Large intestine (tissue), 3 donors: ENCODE data around the gene ECM2. TPM values are rescaled to one million over a fixed set of nuclear protein-coding genes. Genes with fewer than 3 reads are reported as not detected.

Experiments used
- DNase-seq, 2 donors: peaks; one replicate each; pipeline versions ENCODE4 v3.0.0 to v3.0.0-alpha.2; 2013
- H3K27ac ChIP-seq: one replicate; pipeline ENCODE4 v1.5.1; 2013; ENCODE audit warnings: low read length
- H3K27me3 ChIP-seq: 2 replicates; pipeline ENCODE4 v1.6.1; 2013; ENCODE audit warnings: low read length; ENCODE audit not compliant: control insufficient read depth, insufficient read depth
- H3K36me3 ChIP-seq: 2 replicates; pipeline ENCODE4 v1.6.1; 2013; ENCODE audit warnings: low read length; ENCODE audit not compliant: control insufficient read depth, insufficient read depth
- H3K4me1 ChIP-seq: one replicate; pipeline ENCODE4 v1.6.1; 2013; ENCODE audit warnings: low read length; ENCODE audit not compliant: control insufficient read depth, insufficient read depth
- H3K4me3 ChIP-seq: one replicate; pipeline ENCODE4 v1.5.1; 2013; ENCODE audit warnings: low read length
- H3K9me3 ChIP-seq: one replicate; pipeline ENCODE4 v1.6.1; 2013; ENCODE audit warnings: mild to moderate bottlenecking, low read depth, low read length, moderate library complexity; ENCODE audit not compliant: control insufficient read depth
- WGBS: methylation state at CpG from one replicate; pipeline ENCODE4 v1.1.5; 2013; ENCODE audit warnings: low lambda C conversion rate; ENCODE audit not compliant: insufficient coverage; 5-methylcytosine and 5-hydroxymethylcytosine counted together
- polyA plus RNA-seq: library from polyadenylated mRNA; unstranded; fragments of 120-200 nt; gene quantifications from one replicate; pipeline ENCODE4 v1.2.1, GENCODE V29; 2013

The ECM2 gene
- polyA plus RNA-seq, 1 donor, result 9.8 TPM

GRCh38 chr9:92484563-92484962, 51.2 kb downstream of the ECM2 start:
- WGBS, result no CpG with 5 or more reads among the region's 3 CpGs
- no peaks in the 10 kb centered on the region for H3K4me1 ChIP-seq
- no peaks in the 10 kb centered on the region for H3K9me3 ChIP-seq
- H3K36me3 ChIP-seq, result no peaks in the 10 kb centered on the region
- no peaks in the 10 kb centered on the region for H3K27me3 ChIP-seq
- no peak overlapping the region for H3K4me3 ChIP-seq
- no peak overlapping the region for H3K27ac ChIP-seq
- no peak for DNase-seq

- H3K27me3 ChIP-seq, result no peaks in the 10 kb centered on the region
- peak overlapping the region; percentile 49 for H3K27ac ChIP-seq
- H3K4me1 ChIP-seq, result no peaks in the 10 kb centered on the region
- H3K36me3 ChIP-seq, result no peaks in the 10 kb centered on the region
- DNase-seq, result no peak
- H3K4me3 ChIP-seq, result no peak overlapping the region
- H3K9me3 ChIP-seq, result no peaks in the 10 kb centered on the region
- 60% methylated on average over 1 of the region's 5 CpGs for WGBS
Observed at GRCh38 chr9:92483627-92484545, 51.9 kb downstream of the ECM2 start.

GRCh38 chr9:92482805-92483204, 53.0 kb downstream of the ECM2 start:
- no peaks in the 10 kb centered on the region for H3K27me3 ChIP-seq
- no peak overlapping the region for H3K4me3 ChIP-seq
- no peaks in the 10 kb centered on the region for H3K4me1 ChIP-seq
- H3K36me3 ChIP-seq, result no peaks in the 10 kb centered on the region
- H3K9me3 ChIP-seq, result no peaks in the 10 kb centered on the region
- no peak for DNase-seq
- no peak overlapping the region for H3K27ac ChIP-seq

- Histone ChIP-seq H3K4me3 (no peak within 1 kb of the TSS), H3K4me1 (no peaks in the 10 kb centered on the region), H3K27ac (peak within 1 kb of the TSS; percentile 62), H3K9me3 (no peaks in the 10 kb centered on the region), H3K36me3 (no peaks in the 10 kb centered on the region), H3K27me3 (no peaks in the 10 kb centered on the region)
- WGBS, result 100% methylated on average over 1 of the region's 3 CpGs
- peak in 1 of 2 donors; percentile 22 for DNase-seq
Observed at GRCh38 chr9:92482329-92482728, 53.5 kb downstream of the ECM2 start, which contains the start of gene ASPN. ASPN (minus strand) TSS chr9:92482506.

- Histone ChIP-seq H3K4me3 (no peak overlapping the region), H3K9me3 (no peaks in the 10 kb centered on the region), H3K36me3 (no peaks in the 10 kb centered on the region), H3K27ac (peak overlapping the region; percentile 62), H3K4me1 (no peaks in the 10 kb centered on the region), H3K27me3 (no peaks in the 10 kb centered on the region)
- 81% methylated on average over 2 of the region's 2 CpGs for WGBS
- no peak for DNase-seq
Observed at GRCh38 chr9:92480986-92481633, 54.7 kb downstream of the ECM2 start.

GRCh38 chr9:92480291-92480771, 55.5 kb downstream of the ECM2 start:
- no CpG with 5 or more reads among the region's 2 CpGs for WGBS
- H3K27me3 ChIP-seq, result no peaks in the 10 kb centered on the region
- H3K9me3 ChIP-seq, result no peaks in the 10 kb centered on the region
- H3K4me3 ChIP-seq, result no peak overlapping the region
- H3K36me3 ChIP-seq, result no peaks in the 10 kb centered on the region
- H3K27ac ChIP-seq, result peak overlapping the region; percentile 62
- H3K4me1 ChIP-seq, result no peaks in the 10 kb centered on the region
- DNase-seq, result peak in 1 of 2 donors; percentile 14

- no peaks in the 10 kb centered on the region for H3K9me3 ChIP-seq
- no peak for DNase-seq
- H3K4me1 ChIP-seq, result no peaks in the 10 kb centered on the region
- H3K27ac ChIP-seq, result peak overlapping the region; percentile 62
- H3K27me3 ChIP-seq, result no peaks in the 10 kb centered on the region
- H3K36me3 ChIP-seq, result no peaks in the 10 kb centered on the region
- no peak overlapping the region for H3K4me3 ChIP-seq
Observed at GRCh38 chr9:92479346-92479745, 56.4 kb downstream of the ECM2 start.

- 100% methylated on average over 1 of the region's 7 CpGs for WGBS
- Histone ChIP-seq H3K4me1 (no peaks in the 10 kb centered on the region), H3K9me3 (no peaks in the 10 kb centered on the region)
Observed at GRCh38 chr9:92478783-92479182, 57.0 kb downstream of the ECM2 start.

GRCh38 chr9:92476962-92477361, 58.8 kb downstream of the ECM2 start:
- no peaks in the 10 kb centered on the region for H3K27me3 ChIP-seq
- no peaks in the 10 kb centered on the region for H3K4me1 ChIP-seq
- WGBS, result no CpG with 5 or more reads among the region's 1 CpG

More at GRCh38 chr9:92478783-92479182, 57.0 kb downstream of the ECM2 start:
- Histone ChIP-seq H3K27ac (peak overlapping the region; percentile 62), H3K36me3 (no peaks in the 10 kb centered on the region), H3K4me3 (no peak overlapping the region), H3K27me3 (no peaks in the 10 kb centered on the region)
- DNase-seq, result no peak

GRCh38 chr9:92474587-92474986, 61.2 kb downstream of the ECM2 start:
- no peak for DNase-seq
- Histone ChIP-seq H3K9me3 (no peaks in the 10 kb centered on the region), H3K27me3 (no peaks in the 10 kb centered on the region), H3K4me1 (no peaks in the 10 kb centered on the region), H3K27ac (no peak overlapping the region), H3K4me3 (no peak overlapping the region), H3K36me3 (no peaks in the 10 kb centered on the region)
- 100% methylated on average over 1 of the region's 3 CpGs for WGBS

More at GRCh38 chr9:92476962-92477361, 58.8 kb downstream of the ECM2 start:
- H3K9me3 ChIP-seq, result no peaks in the 10 kb centered on the region
- no peak overlapping the region for H3K4me3 ChIP-seq
- H3K27ac ChIP-seq, result no peak overlapping the region
- DNase-seq, result no peak
- H3K36me3 ChIP-seq, result no peaks in the 10 kb centered on the region
